Measurements from ENCODE around the gene CD59.
A peak's percentile ranks its signal among the peaks of the same experiment; 100 is the strongest.

CD59 gene

GRCh38 chr11:33736148-33736812, at the start of gene CD59:
CD59 (minus strand) TSS chr11:33736423; CDS start chr11:33722445, 13,978 bp downstream.
- peak; percentile 84 for DNase-seq

GRCh38 chr11:33785609-33786008, 49.4 kb upstream of the CD59 start:
- DNase-seq: no peak

- no peak for DNase-seq
These were observed 43.8 kb upstream of the CD59 start for GRCh38 chr11:33779849-33780528.

GRCh38 chr11:33778675-33779074, 42.5 kb upstream of the CD59 start:
- DNase-seq: peak; percentile 77

GRCh38 chr11:33777906-33778305, 41.7 kb upstream of the CD59 start:
- no peak for DNase-seq

- DNase-seq: no peak
These were observed 39.7 kb upstream of the CD59 start for GRCh38 chr11:33775832-33776470.

GRCh38 chr11:33775467-33775807, 39.2 kb upstream of the CD59 start:
- no peak for DNase-seq

GRCh38 chr11:33774736-33775466, 38.7 kb upstream of the CD59 start:
- no peak for DNase-seq

- peak; percentile 85 for DNase-seq
These were observed 37.9 kb upstream of the CD59 start, which contains the start of gene FBXO3 for GRCh38 chr11:33773987-33774735. FBXO3 (minus strand) TSS chr11:33774520; CDS start chr11:33774497, 23 bp downstream.

GRCh38 chr11:33773404-33773986, 37.3 kb upstream of the CD59 start:
- DNase-seq: no peak

- DNase-seq: no peak
These were observed 36.6 kb upstream of the CD59 start for GRCh38 chr11:33772870-33773269.

GRCh38 chr11:33772300-33772699, 36.1 kb upstream of the CD59 start:
- no peak for DNase-seq

- DNase-seq: no peak
These were observed 34.0 kb upstream of the CD59 start for GRCh38 chr11:33770236-33770635.

GRCh38 chr11:33769542-33769941, 33.3 kb upstream of the CD59 start:
- no peak for DNase-seq

- no peak for DNase-seq
These were observed 31.4 kb upstream of the CD59 start for GRCh38 chr11:33767624-33768023.

GRCh38 chr11:33766085-33766484, 29.9 kb upstream of the CD59 start:
- DNase-seq: no peak

- no peak for DNase-seq
These were observed 25.2 kb upstream of the CD59 start for GRCh38 chr11:33761471-33761870.

- no peak for DNase-seq
These were observed 17.2 kb upstream of the CD59 start for GRCh38 chr11:33753304-33753967.

GRCh38 chr11:33751878-33752277, 15.7 kb upstream of the CD59 start:
- no peak for DNase-seq

GRCh38 chr11:33747979-33748378, 11.8 kb upstream of the CD59 start:
- peak; percentile 19 for DNase-seq

GRCh38 chr11:33743291-33743690, 7.1 kb upstream of the CD59 start:
- no peak for DNase-seq
